HG02678 (cell line): ENCODE measurements around the gene HDAC6.
"Not testable (repeated sequence)": the region's sequence is repeated elsewhere in the genome, so short reads cannot be mapped to it uniquely, and the experiment has no call there.

Source experiments
- ATAC-seq: cut with Tn5 transposase; IDR thresholded peaks from one replicate; pipeline ENCODE4 v1.9.1; 2021; ENCODE audit warnings: mild to moderate bottlenecking, moderate library complexity; ENCODE audit not compliant: unreplicated experiment

HDAC6 gene

GRCh38 chrX:48824066-48824465 is 22.2 kb downstream of the HDAC6 start:
- no peak for ATAC-seq

- ATAC-seq: no peak
These were observed 24.4 kb downstream of the HDAC6 start, which contains the start of gene ERAS for GRCh38 chrX:48826135-48826875. Gene ERAS (plus strand): TSS chrX:48826513. CDS start chrX:48829124, 2,611 bp downstream.

GRCh38 chrX:48826876-48827653 is 25.2 kb downstream of the HDAC6 start:
- ATAC-seq: no peak

- no peak for ATAC-seq
These were observed 25.7 kb downstream of the HDAC6 start for GRCh38 chrX:48827654-48827968.

GRCh38 chrX:48829016-48829735 is 27.3 kb downstream of the HDAC6 start:
- ATAC-seq: no peak

- ATAC-seq: no peak
These were observed 29.5 kb downstream of the HDAC6 start for GRCh38 chrX:48831136-48831908.

- no peak for ATAC-seq
These were observed 30.0 kb downstream of the HDAC6 start for GRCh38 chrX:48831909-48832291.

- no peak for ATAC-seq
These were observed 31.8 kb downstream of the HDAC6 start for GRCh38 chrX:48833542-48834138.

- ATAC-seq: no peak
These were observed 32.5 kb downstream of the HDAC6 start for GRCh38 chrX:48834383-48834709.

- ATAC-seq: no peak
These were observed 33.9 kb downstream of the HDAC6 start, which contains the start of gene PCSK1N for GRCh38 chrX:48835524-48836329. Gene PCSK1N (minus strand): TSS chrX:48835610. CDS start chrX:48835532, 78 bp downstream.

GRCh38 chrX:48839686-48840085 is 37.8 kb downstream of the HDAC6 start:
- ATAC-seq: no peak

- ATAC-seq: no peak
These were observed 47.0 kb downstream of the HDAC6 start for GRCh38 chrX:48848847-48849246.

GRCh38 chrX:48852857-48853256 is 51.0 kb downstream of the HDAC6 start:
- ATAC-seq: no peak

GRCh38 chrX:48853494-48853893 is 51.6 kb downstream of the HDAC6 start:
- ATAC-seq: not testable (repeated sequence)

- ATAC-seq: not testable (repeated sequence)
These were observed 52.4 kb downstream of the HDAC6 start for GRCh38 chrX:48854121-48854804.

GRCh38 chrX:48854898-48855297 is 53.0 kb downstream of the HDAC6 start:
- ATAC-seq: no peak

- ATAC-seq: no peak
These were observed 62.3 kb downstream of the HDAC6 start for GRCh38 chrX:48864210-48864609.

- ATAC-seq: not testable (repeated sequence)
These were observed 70.2 kb downstream of the HDAC6 start for GRCh38 chrX:48872017-48872416.
